A549 (cell line): ENCODE results near the gene RPL18. TPM values are rescaled to one million over a fixed set of nuclear protein-coding genes. Genes with fewer than 3 reads are reported as not detected.

Experiments used
- ATAC-seq, 2 experiments: fragments of 200-7000 bp in 1 of 2; fragments of >200 bp in 1 of 2; cut with Nextera tagmentation in 1 of 2; cut with Tn5 transposase in 1 of 2; 3 replicates each; pipeline versions ENCODE4 v1.8.0 to v1.9.1; 2018 to 2020; ENCODE audit warnings: mild to moderate bottlenecking in 1 of 2, moderate library complexity in 1 of 2
- CTCF ChIA-PET: fragments of 300-600 bp; sonication (Branson Sonifier 250); formaldehyde crosslinking; extraction: SDS; loops from one replicate; lab custom pipeline; 2021; ENCODE audit warnings: antibody characterized with exemption, inconsistent platforms; lab: Yijun Ruan, JAX
- POLR2A ChIA-PET: fragments of 350-600 bp; formaldehyde crosslinking; extraction: SDS; loops from one replicate; lab custom pipeline; 2021; ENCODE audit warnings: antibody characterized with exemption, inconsistent platforms; lab: Yijun Ruan, JAX
- DNase-seq, 2 experiments: peaks; one replicate each; pipeline versions ENCODE4 v3.0.0 to v3.0.0-alpha.2; 2011 to 2016; ENCODE audit warnings: low read depth in 1 of 2, low spot score in 1 of 2
- FAIRE-seq: peaks from 2 replicates; lab custom pipeline; 2011; peaks lifted over from hg19 to GRCh38; lab: Jason Lieb, UNC
- H3K27ac ChIP-seq, 2 experiments: fragments of >200 bp; sonication (Bioruptor Twin); formaldehyde crosslinking; 3 replicates each; pipeline ENCODE4 v1.5.1; 2016 to 2017
- H3K4me1 ChIP-seq: fragments of >200 bp; sonication (Bioruptor Twin); formaldehyde crosslinking; 3 replicates; pipeline ENCODE4 v1.6.1; 2016
- H3K4me2 ChIP-seq: fragments of >200 bp; sonication (Bioruptor Twin); formaldehyde crosslinking; 3 replicates; pipeline ENCODE4 v1.6.1; 2016
- H3K4me3 ChIP-seq: fragments of >200 bp; sonication (Bioruptor Twin); formaldehyde crosslinking; 3 replicates; pipeline ENCODE4 v1.5.1; 2016
- H3K9me3 ChIP-seq: fragments of >200 bp; sonication (Bioruptor Twin); formaldehyde crosslinking; 3 replicates; pipeline ENCODE4 v1.6.1; 2016
- BHLHE40 ChIP-seq: IDR thresholded peaks from 2 replicates; pipeline ENCODE4 v1.6.1; 2012; ENCODE audit warnings: low read depth, low read length, inconsistent platforms
- CHD4 ChIP-seq: fragments of 200-600 bp; sonication (generic); IDR thresholded peaks from 2 replicates; pipeline ENCODE4 v1.6.1; 2016; ENCODE audit warnings: antibody characterized with exemption, mild to moderate bottlenecking, borderline replicate concordance
- EP300 ChIP-seq, 2 experiments: fragments of >200 bp; sonication (Bioruptor Twin); formaldehyde crosslinking; IDR thresholded peaks; 2 replicates in 1 of 2; 3 replicates in 1 of 2; pipeline ENCODE4 v1.6.1; 2016 to 2017
- ESRRA ChIP-seq: fragments of 150-350 bp; IDR thresholded peaks from 2 replicates; pipeline ENCODE4 v1.6.1; 2014; ENCODE audit warnings: mild to moderate bottlenecking, low read length, borderline replicate concordance
- FOSL2 ChIP-seq, 2 experiments: fragments of 450-650 bp in 1 of 2; fragments of >200 bp in 1 of 2; sonication (Bioruptor Twin) in 1 of 2; formaldehyde crosslinking; IDR thresholded peaks; 2 replicates each; pipeline versions ENCODE4 v1.5.0 to v1.6.1; 2016 to 2020; ENCODE audit warnings: mild to moderate bottlenecking in 1 of 2, moderate library complexity in 1 of 2
- GATA3 ChIP-seq: IDR thresholded peaks from 2 replicates; pipeline ENCODE4 v1.6.1; 2012; ENCODE audit warnings: borderline replicate concordance
- HDAC2 ChIP-seq: fragments of 200-600 bp; sonication (generic); IDR thresholded peaks from 2 replicates; pipeline ENCODE4 v1.6.1; 2016
- HEYL ChIP-seq: fragments of 250-450 bp; sonication (Bioruptor Pico); IDR thresholded peaks from 2 replicates; pipeline ENCODE4 v1.8.0; 2021; ENCODE audit warnings: mild to moderate bottlenecking, moderate library complexity
- JUN ChIP-seq, 2 experiments: fragments of >200 bp; sonication (Bioruptor Twin); formaldehyde crosslinking; IDR thresholded peaks; 2 replicates in 1 of 2; 3 replicates in 1 of 2; pipeline ENCODE4 v1.6.1; 2016 to 2017
- KDM1A ChIP-seq: fragments of 200-600 bp; sonication (generic); IDR thresholded peaks from 2 replicates; pipeline ENCODE4 v1.6.1; 2016; ENCODE audit warnings: low read depth, mild to moderate bottlenecking
- MAZ ChIP-seq: fragments of 150-350 bp; IDR thresholded peaks from 2 replicates; pipeline ENCODE4 v1.6.1; 2014; ENCODE audit warnings: antibody characterized with exemption, low read depth, low read length, borderline replicate concordance
- NPAS2 ChIP-seq: fragments of 250-450 bp; sonication (Bioruptor Pico); IDR thresholded peaks from 2 replicates; pipeline ENCODE4 v1.8.0; 2022; ENCODE audit warnings: mild to moderate bottlenecking, moderate library complexity, borderline replicate concordance
- POLR2A ChIP-seq: IDR thresholded peaks from 2 replicates; pipeline ENCODE4 v1.6.1; 2012; ENCODE audit warnings: mild to moderate bottlenecking, low read length
- RAD21 ChIP-seq, 2 experiments: fragments of >200 bp in 1 of 2; sonication (Bioruptor Twin) in 1 of 2; formaldehyde crosslinking in 1 of 2; IDR thresholded peaks in 1 of 2; conservative IDR thresholded peaks in 1 of 2; 2 replicates in 1 of 2; 3 replicates in 1 of 2; pipeline ENCODE4 v1.6.1; 2012 to 2018; ENCODE audit warnings: inconsistent platforms in 1 of 2
- RCOR1 ChIP-seq: fragments of 150-350 bp; IDR thresholded peaks from 2 replicates; pipeline ENCODE4 v1.6.1; 2014; ENCODE audit warnings: antibody characterized with exemption, low read length, low read depth
- RFX5 ChIP-seq: fragments of 450-650 bp; IDR thresholded peaks from 2 replicates; pipeline ENCODE4 v1.7.1; 2014; ENCODE audit warnings: antibody characterized with exemption, mild to moderate bottlenecking, moderate library complexity
- TFCP2L1 ChIP-seq: fragments of 250-450 bp; sonication (Bioruptor Pico); IDR thresholded peaks from 2 replicates; pipeline ENCODE4 v1.5.0; 2021; ENCODE audit warnings: mild to moderate bottlenecking
- TP53 ChIP-seq: fragments of 250-450 bp; sonication (Bioruptor Pico); IDR thresholded peaks from 2 replicates; pipeline ENCODE4 v1.5.0; 2021; ENCODE audit warnings: mild to moderate bottlenecking, moderate library complexity
- WGBS: methylation state at CpG from one replicate; pipeline ENCODE4 v1.1.6; 2017; ENCODE audit errors: missing lambda C conversion rate; 5-methylcytosine and 5-hydroxymethylcytosine counted together
- polyA plus RNA-seq, 4 experiments: library from polyadenylated mRNA; depleted of rRNA in 3 of 4; stranded (reverse); fragments of >200 nt; fragmentation: RNase III in 1 of 4; extraction: RNeasy Plus Mini Kit Qiagen cat#74134 plus additional on column Dnase treatment in 1 of 4; gene quantifications; 2 replicates in 3 of 4; 3 replicates in 1 of 4; pipeline ENCODE4 v1.2.3, GENCODE V29; 2011 to 2017
- TF ChIP-seq, protein P1 (sequence below): fragments of 200-600 bp; sonication (generic); IDR thresholded peaks from 2 replicates; pipeline ENCODE4 v1.6.1; 2016; ENCODE audit warnings: antibody characterized with exemption, mild to moderate bottlenecking, moderate library complexity
- TF ChIP-seq, protein P2 (sequence below): fragments of >200 bp; sonication (Bioruptor Twin); formaldehyde crosslinking; IDR thresholded peaks from 3 replicates; pipeline ENCODE4 v1.5.1; 2016
- TF ChIP-seq, protein P3 (sequence below): fragments of 450-650 bp; IDR thresholded peaks from 2 replicates; pipeline ENCODE4 v1.6.1; 2014; ENCODE audit warnings: antibody characterized with exemption

RPL18 gene
- polyA plus RNA-seq, 2 of the 4 experiments (the other 2 are of a cell fraction) = 1,780 to 2,696 TPM

DNA sequence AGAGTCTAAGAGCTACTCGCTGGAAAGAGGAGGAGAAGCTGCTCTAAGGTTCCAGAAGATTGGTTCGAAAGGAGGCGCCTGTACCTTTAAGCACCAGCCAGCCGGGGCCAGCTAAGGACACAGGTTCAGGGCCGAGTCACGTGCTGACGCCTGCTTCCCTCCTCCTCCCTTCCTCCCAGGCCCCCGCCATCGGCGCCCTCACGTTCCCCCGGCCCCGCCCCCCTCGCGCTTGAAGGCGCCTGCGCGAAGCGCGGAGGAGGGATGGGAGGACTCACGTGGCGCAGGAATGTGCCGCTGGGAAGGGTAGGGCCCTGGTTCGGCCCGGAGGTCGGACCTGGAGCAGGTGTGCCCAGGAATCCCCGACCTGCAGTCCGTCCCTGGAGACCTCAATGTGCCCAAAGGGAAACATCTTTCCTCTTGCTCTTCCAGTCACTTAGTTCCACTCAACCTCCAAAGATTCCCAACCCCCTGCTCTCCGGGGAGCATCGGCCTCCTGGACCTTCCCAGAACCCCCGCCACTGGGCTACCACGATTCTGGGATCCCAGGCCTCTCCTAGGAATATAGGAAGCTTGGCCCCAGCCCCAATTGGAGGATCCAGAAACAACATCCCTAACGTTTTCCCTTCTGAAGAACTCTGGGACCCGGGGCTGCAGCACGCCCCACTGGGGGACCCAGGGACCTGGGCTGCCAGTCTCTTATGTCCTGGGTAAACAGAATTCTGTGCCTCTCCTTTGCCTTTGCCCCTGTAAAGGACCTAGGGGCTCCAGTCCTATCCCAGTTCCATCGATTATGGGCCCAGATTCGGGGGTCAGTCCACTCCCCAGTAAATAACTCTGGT, 15.7 kb upstream of the RPL18 start (continued):
- TF ChIP-seq, protein P1, sequence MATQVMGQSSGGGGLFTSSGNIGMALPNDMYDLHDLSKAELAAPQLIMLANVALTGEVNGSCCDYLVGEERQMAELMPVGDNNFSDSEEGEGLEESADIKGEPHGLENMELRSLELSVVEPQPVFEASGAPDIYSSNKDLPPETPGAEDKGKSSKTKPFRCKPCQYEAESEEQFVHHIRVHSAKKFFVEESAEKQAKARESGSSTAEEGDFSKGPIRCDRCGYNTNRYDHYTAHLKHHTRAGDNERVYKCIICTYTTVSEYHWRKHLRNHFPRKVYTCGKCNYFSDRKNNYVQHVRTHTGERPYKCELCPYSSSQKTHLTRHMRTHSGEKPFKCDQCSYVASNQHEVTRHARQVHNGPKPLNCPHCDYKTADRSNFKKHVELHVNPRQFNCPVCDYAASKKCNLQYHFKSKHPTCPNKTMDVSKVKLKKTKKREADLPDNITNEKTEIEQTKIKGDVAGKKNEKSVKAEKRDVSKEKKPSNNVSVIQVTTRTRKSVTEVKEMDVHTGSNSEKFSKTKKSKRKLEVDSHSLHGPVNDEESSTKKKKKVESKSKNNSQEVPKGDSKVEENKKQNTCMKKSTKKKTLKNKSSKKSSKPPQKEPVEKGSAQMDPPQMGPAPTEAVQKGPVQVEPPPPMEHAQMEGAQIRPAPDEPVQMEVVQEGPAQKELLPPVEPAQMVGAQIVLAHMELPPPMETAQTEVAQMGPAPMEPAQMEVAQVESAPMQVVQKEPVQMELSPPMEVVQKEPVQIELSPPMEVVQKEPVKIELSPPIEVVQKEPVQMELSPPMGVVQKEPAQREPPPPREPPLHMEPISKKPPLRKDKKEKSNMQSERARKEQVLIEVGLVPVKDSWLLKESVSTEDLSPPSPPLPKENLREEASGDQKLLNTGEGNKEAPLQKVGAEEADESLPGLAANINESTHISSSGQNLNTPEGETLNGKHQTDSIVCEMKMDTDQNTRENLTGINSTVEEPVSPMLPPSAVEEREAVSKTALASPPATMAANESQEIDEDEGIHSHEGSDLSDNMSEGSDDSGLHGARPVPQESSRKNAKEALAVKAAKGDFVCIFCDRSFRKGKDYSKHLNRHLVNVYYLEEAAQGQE = no peak
- TF ChIP-seq GATA3 (no peak; the same call in 1 of the 2 replicates), RCOR1 (0 out of 2 replicates have a peak, but pooled peaks have one; percentile 43), MAZ (peak; percentile 96), CHD4 (no peak), JUN (IDR thresholded peaks at IDR 0.05) (peak; percentile 73 to 86; a peak in 4 of 5 replicates), BHLHE40 (peak; percentile 98), POLR2A (peak; percentile 67), HEYL (no peak), TFCP2L1 (CRISPR knock-in tag) (0 out of 2 replicates have a peak, but pooled peaks have one; percentile 32)
- TF ChIP-seq, protein P2, sequence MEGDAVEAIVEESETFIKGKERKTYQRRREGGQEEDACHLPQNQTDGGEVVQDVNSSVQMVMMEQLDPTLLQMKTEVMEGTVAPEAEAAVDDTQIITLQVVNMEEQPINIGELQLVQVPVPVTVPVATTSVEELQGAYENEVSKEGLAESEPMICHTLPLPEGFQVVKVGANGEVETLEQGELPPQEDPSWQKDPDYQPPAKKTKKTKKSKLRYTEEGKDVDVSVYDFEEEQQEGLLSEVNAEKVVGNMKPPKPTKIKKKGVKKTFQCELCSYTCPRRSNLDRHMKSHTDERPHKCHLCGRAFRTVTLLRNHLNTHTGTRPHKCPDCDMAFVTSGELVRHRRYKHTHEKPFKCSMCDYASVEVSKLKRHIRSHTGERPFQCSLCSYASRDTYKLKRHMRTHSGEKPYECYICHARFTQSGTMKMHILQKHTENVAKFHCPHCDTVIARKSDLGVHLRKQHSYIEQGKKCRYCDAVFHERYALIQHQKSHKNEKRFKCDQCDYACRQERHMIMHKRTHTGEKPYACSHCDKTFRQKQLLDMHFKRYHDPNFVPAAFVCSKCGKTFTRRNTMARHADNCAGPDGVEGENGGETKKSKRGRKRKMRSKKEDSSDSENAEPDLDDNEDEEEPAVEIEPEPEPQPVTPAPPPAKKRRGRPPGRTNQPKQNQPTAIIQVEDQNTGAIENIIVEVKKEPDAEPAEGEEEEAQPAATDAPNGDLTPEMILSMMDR = no peak
- TF ChIP-seq, protein P3, sequence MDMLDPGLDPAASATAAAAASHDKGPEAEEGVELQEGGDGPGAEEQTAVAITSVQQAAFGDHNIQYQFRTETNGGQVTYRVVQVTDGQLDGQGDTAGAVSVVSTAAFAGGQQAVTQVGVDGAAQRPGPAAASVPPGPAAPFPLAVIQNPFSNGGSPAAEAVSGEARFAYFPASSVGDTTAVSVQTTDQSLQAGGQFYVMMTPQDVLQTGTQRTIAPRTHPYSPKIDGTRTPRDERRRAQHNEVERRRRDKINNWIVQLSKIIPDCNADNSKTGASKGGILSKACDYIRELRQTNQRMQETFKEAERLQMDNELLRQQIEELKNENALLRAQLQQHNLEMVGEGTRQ = peak; percentile 93

DNA sequence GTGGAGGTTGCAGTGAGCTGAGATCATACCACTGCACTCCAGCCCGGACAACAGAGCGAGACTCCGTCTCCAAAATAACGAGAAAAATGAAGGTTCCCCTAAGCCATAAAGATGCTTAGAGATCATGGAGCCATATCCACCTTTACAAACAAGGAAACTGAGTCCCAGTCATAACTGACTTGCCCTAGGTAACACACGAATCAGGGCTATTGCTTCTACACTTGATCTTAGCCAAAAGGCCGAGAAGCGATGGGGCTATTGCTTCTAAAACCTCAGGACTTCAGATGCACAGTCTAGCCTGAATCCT, 15.0 kb upstream of the RPL18 start:
- H3K27ac ChIP-seq = peak overlapping the region; percentile 86 to 92
- H3K9me3 ChIP-seq = no peaks in the 10 kb centered on the region
- WGBS = 75% methylated on average over 7 of the region's 7 CpGs
- TF ChIP-seq FOSL2 (IDR thresholded peaks at IDR 0.05) (no peak), FOSL2 (CRISPR knock-in tag; IDR thresholded peaks at IDR 0.05) (no peak), JUN (IDR thresholded peaks at IDR 0.05) (no peak), TP53 (CRISPR knock-in tag) (no peak), ESRRA (no peak), HEYL (no peak), HDAC2 (no peak), NPAS2 (CRISPR knock-in tag) (no peak), KDM1A (no peak), CHD4 (no peak), RFX5 (no peak), EP300 (IDR thresholded peaks at IDR 0.05) (no peak), RAD21 (conservative IDR thresholded peaks at IDR 0.05 in 1 of 2, IDR thresholded peaks at IDR 0.05 in 1 of 2) (no peak), BHLHE40 (no peak)
- TF ChIP-seq, protein P2 = no peak
- TF ChIP-seq, protein P3 = no peak
- H3K4me3 ChIP-seq = no peak overlapping the region; the same call in 2 of the 3 replicates
- CTCF ChIA-PET = interaction anchor here (0.5 to 2.0 kb wide), 8 partner anchors 10 to 515 kb away, joined by 3 to 6 read pairs (median 4); partner anchors contain the start of genes CA11 and FAM83E
- H3K4me2 ChIP-seq = peak overlapping the region; percentile 100
- DNase-seq = no peak
- POLR2A ChIA-PET = interaction anchor here (0.5 to 1.5 kb wide), 5 partner anchors 10 to 77 kb away, joined by 3 to 18 read pairs (median 8); partner anchors contain the start of genes CA11, RPL18 and SPHK2
- peaks cover 55% of the 10 kb centered on the region for H3K4me1 ChIP-seq
- ATAC-seq = no peak
- FAIRE-seq = no peak
